Measurements from ENCODE around the gene UMODL1.

DNA sequence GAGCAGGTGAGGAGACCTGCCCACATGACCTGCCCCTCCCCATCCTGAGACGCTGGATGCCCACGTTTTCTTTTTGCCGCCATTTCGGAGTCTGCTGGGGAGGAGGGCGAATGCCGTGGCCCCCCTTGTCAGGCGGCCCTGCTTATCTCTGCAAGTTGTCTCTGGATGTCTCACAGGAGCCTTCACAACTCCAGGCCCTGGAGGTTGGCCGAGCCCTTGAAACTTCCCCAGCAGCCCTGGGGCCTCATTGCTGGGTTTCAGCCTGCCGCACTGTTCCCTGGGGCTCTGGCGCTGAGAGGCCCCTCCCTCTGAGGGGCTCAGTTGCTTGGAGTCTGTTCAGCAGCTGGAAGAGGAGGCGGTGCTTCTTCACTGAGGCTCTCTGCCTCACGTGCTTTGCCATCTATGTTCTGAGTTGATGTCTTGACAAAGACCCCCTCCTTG is 31.2 kb upstream of the UMODL1 start:
- TF ChIP-seq CTCF (conservative IDR thresholded peaks at IDR 0.05 in 1 of 2, IDR thresholded peaks at IDR 0.05 in 1 of 2; ENCODE audit: low read depth in 1 of 2, low read length in 2 of 2): no peak
- no peak for TF ChIP-seq EZH2 (IDR thresholded peaks at IDR 0.05; ENCODE audit: low read length, missing control alignments)

Measured in fibroblast of lung (primary cell).